ENCODE results near the gene CFAP47. TPM values are rescaled to one million over a fixed set of nuclear protein-coding genes. Genes with fewer than 3 reads are reported as not detected.
"Not testable (repeated sequence)": the region's sequence is repeated elsewhere in the genome, so short reads cannot be mapped to it uniquely, and the experiment has no call there.

Gene CFAP47
- total and polyA plus RNA-seq, 2 donors = 0.01 to 0.37 TPM

- WGBS = 95% methylated on average over 10 of the region's 10 CpGs
- DNase-seq (ENCODE audit: extremely low spot score); H3K36me3 ChIP-seq (ENCODE audit: insufficient read depth); H3K27ac ChIP-seq (ENCODE audit: low read depth); H3K4me1 ChIP-seq (ENCODE audit: insufficient read depth); H3K4me3 ChIP-seq (ENCODE audit: low read depth, low read length): not testable (repeated sequence)
Observed at GRCh38 chrX:36088939-36089338, 169.4 kb downstream of the CFAP47 start.

- no peaks in the 10 kb centered on the region for H3K36me3 ChIP-seq (ENCODE audit: insufficient read depth)
- H3K27ac ChIP-seq (ENCODE audit: low read depth) = no peak overlapping the region
- no peak overlapping the region for H3K4me3 ChIP-seq (ENCODE audit: low read depth, low read length)
- 78% methylated on average over 2 of the region's 2 CpGs for WGBS
- DNase-seq (ENCODE audit: extremely low spot score) = no peak
- H3K4me1 ChIP-seq (ENCODE audit: insufficient read depth) = no peaks in the 10 kb centered on the region
Observed at GRCh38 chrX:36102425-36102824, 182.9 kb downstream of the CFAP47 start.

- WGBS = 65% methylated on average over 5 of the region's 5 CpGs
- Histone ChIP-seq H3K27ac (ENCODE audit: low read depth) (no peak overlapping the region), H3K4me3 (ENCODE audit: low read depth, low read length) (no peak overlapping the region), H3K4me1 (ENCODE audit: insufficient read depth) (no peaks in the 10 kb centered on the region), H3K36me3 (ENCODE audit: insufficient read depth) (no peaks in the 10 kb centered on the region)
- no peak for DNase-seq (ENCODE audit: extremely low spot score)
Observed at GRCh38 chrX:36116222-36116621, 196.7 kb downstream of the CFAP47 start.

GRCh38 chrX:36159254-36159653 lies 239.7 kb downstream of the CFAP47 start:
- WGBS = 28% methylated on average over 7 of the region's 7 CpGs
- no peaks in the 10 kb centered on the region for H3K4me1 ChIP-seq (ENCODE audit: insufficient read depth)
- no peak overlapping the region for H3K27ac ChIP-seq (ENCODE audit: low read depth)
- H3K36me3 ChIP-seq (ENCODE audit: insufficient read depth) = no peaks in the 10 kb centered on the region
- DNase-seq (ENCODE audit: extremely low spot score) = no peak
- no peak overlapping the region for H3K4me3 ChIP-seq (ENCODE audit: low read depth, low read length)

- no peaks in the 10 kb centered on the region for H3K4me1 ChIP-seq (ENCODE audit: insufficient read depth)
- no peaks in the 10 kb centered on the region for H3K36me3 ChIP-seq (ENCODE audit: insufficient read depth)
- DNase-seq (ENCODE audit: extremely low spot score) = no peak
- no peak overlapping the region for H3K27ac ChIP-seq (ENCODE audit: low read depth)
- H3K4me3 ChIP-seq (ENCODE audit: low read depth, low read length) = no peak overlapping the region
Observed at GRCh38 chrX:36160081-36160480, 240.5 kb downstream of the CFAP47 start.

GRCh38 chrX:36198575-36198974 lies 279.0 kb downstream of the CFAP47 start:
- no peaks in the 10 kb centered on the region for H3K4me1 ChIP-seq (ENCODE audit: insufficient read depth)
- H3K27ac ChIP-seq (ENCODE audit: low read depth) = no peak overlapping the region
- no peaks in the 10 kb centered on the region for H3K36me3 ChIP-seq (ENCODE audit: insufficient read depth)
- no peak overlapping the region for H3K4me3 ChIP-seq (ENCODE audit: low read depth, low read length)
- DNase-seq (ENCODE audit: extremely low spot score) = no peak

GRCh38 chrX:36199928-36200327 lies 280.4 kb downstream of the CFAP47 start:
- H3K36me3 ChIP-seq (ENCODE audit: insufficient read depth) = no peaks in the 10 kb centered on the region
- no peak overlapping the region for H3K27ac ChIP-seq (ENCODE audit: low read depth)
- H3K4me1 ChIP-seq (ENCODE audit: insufficient read depth) = no peaks in the 10 kb centered on the region
- no peak overlapping the region for H3K4me3 ChIP-seq (ENCODE audit: low read depth, low read length)
- no peak for DNase-seq (ENCODE audit: extremely low spot score)

GRCh38 chrX:36214924-36215323 lies 295.4 kb downstream of the CFAP47 start:
- H3K36me3 ChIP-seq (ENCODE audit: insufficient read depth) = no peaks in the 10 kb centered on the region
- H3K27ac ChIP-seq (ENCODE audit: low read depth) = no peak overlapping the region
- 48% methylated on average over 1 of the region's 1 CpG for WGBS
- no peak overlapping the region for H3K4me3 ChIP-seq (ENCODE audit: low read depth, low read length)
- no peak for DNase-seq (ENCODE audit: extremely low spot score)
- H3K4me1 ChIP-seq (ENCODE audit: insufficient read depth) = no peaks in the 10 kb centered on the region

- H3K36me3 ChIP-seq (ENCODE audit: insufficient read depth) = no peaks in the 10 kb centered on the region
- no peak overlapping the region for H3K27ac ChIP-seq (ENCODE audit: low read depth)
Observed at GRCh38 chrX:36218801-36219200, 299.3 kb downstream of the CFAP47 start.

GRCh38 chrX:36234840-36235528 lies 315.4 kb downstream of the CFAP47 start:
- DNase-seq (ENCODE audit: extremely low spot score) = not testable (repeated sequence)
- 93% methylated on average over 21 of the region's 21 CpGs for WGBS

More at GRCh38 chrX:36218801-36219200, 299.3 kb downstream of the CFAP47 start:
- DNase-seq (ENCODE audit: extremely low spot score) = no peak
- Histone ChIP-seq H3K4me3 (ENCODE audit: low read depth, low read length) (no peak overlapping the region), H3K4me1 (ENCODE audit: insufficient read depth) (no peaks in the 10 kb centered on the region)
- WGBS = 58% methylated on average over 1 of the region's 1 CpG

GRCh38 chrX:36241397-36241796 lies 321.9 kb downstream of the CFAP47 start:
- DNase-seq (ENCODE audit: extremely low spot score) = no peak
- H3K36me3 ChIP-seq (ENCODE audit: insufficient read depth) = no peaks in the 10 kb centered on the region
- no peak overlapping the region for H3K4me3 ChIP-seq (ENCODE audit: low read depth, low read length)
- no peaks in the 10 kb centered on the region for H3K4me1 ChIP-seq (ENCODE audit: insufficient read depth)
- WGBS = 93% methylated on average over 1 of the region's 1 CpG
- H3K27ac ChIP-seq (ENCODE audit: low read depth) = no peak overlapping the region

More at GRCh38 chrX:36234840-36235528, 315.4 kb downstream of the CFAP47 start:
- not testable (repeated sequence) for H3K4me1 ChIP-seq (ENCODE audit: insufficient read depth); H3K36me3 ChIP-seq (ENCODE audit: insufficient read depth); H3K27ac ChIP-seq (ENCODE audit: low read depth); H3K4me3 ChIP-seq (ENCODE audit: low read depth, low read length)

- Histone ChIP-seq H3K4me1 (ENCODE audit: insufficient read depth) (no peaks in the 10 kb centered on the region), H3K36me3 (ENCODE audit: insufficient read depth) (no peaks in the 10 kb centered on the region), H3K27ac (ENCODE audit: low read depth) (no peak overlapping the region), H3K4me3 (ENCODE audit: low read depth, low read length) (no peak overlapping the region)
- DNase-seq (ENCODE audit: extremely low spot score) = no peak
- 93% methylated on average over 5 of the region's 5 CpGs for WGBS
Observed at GRCh38 chrX:36266155-36266554, 346.6 kb downstream of the CFAP47 start.

- no peaks in the 10 kb centered on the region for H3K36me3 ChIP-seq (ENCODE audit: insufficient read depth)
- H3K4me1 ChIP-seq (ENCODE audit: insufficient read depth) = no peaks in the 10 kb centered on the region
Observed at GRCh38 chrX:36310136-36310535, 390.6 kb downstream of the CFAP47 start.

GRCh38 chrX:36314303-36314702 lies 394.8 kb downstream of the CFAP47 start:
- Histone ChIP-seq H3K27ac (ENCODE audit: low read depth) (no peak overlapping the region), H3K4me3 (ENCODE audit: low read depth, low read length) (no peak overlapping the region), H3K36me3 (ENCODE audit: insufficient read depth) (no peaks in the 10 kb centered on the region), H3K4me1 (ENCODE audit: insufficient read depth) (no peaks in the 10 kb centered on the region)
- no peak for DNase-seq (ENCODE audit: extremely low spot score)
- WGBS = 62% methylated on average over 3 of the region's 3 CpGs

More at GRCh38 chrX:36310136-36310535, 390.6 kb downstream of the CFAP47 start:
- 17% methylated on average over 1 of the region's 1 CpG for WGBS
- Histone ChIP-seq H3K27ac (ENCODE audit: low read depth) (no peak overlapping the region), H3K4me3 (ENCODE audit: low read depth, low read length) (no peak overlapping the region)
- no peak for DNase-seq (ENCODE audit: extremely low spot score)

- H3K27ac ChIP-seq (ENCODE audit: low read depth) = no peak overlapping the region
- H3K36me3 ChIP-seq (ENCODE audit: insufficient read depth) = no peaks in the 10 kb centered on the region
- H3K4me3 ChIP-seq (ENCODE audit: low read depth, low read length) = no peak overlapping the region
- no peak for DNase-seq (ENCODE audit: extremely low spot score)
- 65% methylated on average over 1 of the region's 1 CpG for WGBS
- H3K4me1 ChIP-seq (ENCODE audit: insufficient read depth) = no peaks in the 10 kb centered on the region
Observed at GRCh38 chrX:36334572-36334971, 415.0 kb downstream of the CFAP47 start.

Measured in urinary bladder (tissue), 4 donors.